T-helper 1 cell treated with Interleukin-12 subunit alpha and Interleukin-12 subunit beta and Interleukin-4 antibody, amounts not matched to agents 30 μg/mL and 1 μg/mL, for 36 hours (primary cell): ENCODE data around the gene SCAND1.

Experiments
- H3K27ac Mint-ChIP-seq: one replicate; pipeline ENCODE4 v1.8.0; 2021; ENCODE audit warnings: mild to moderate bottlenecking, mixed read lengths
- H3K27me3 Mint-ChIP-seq: one replicate; pipeline ENCODE4 v1.8.0; 2021; ENCODE audit warnings: low read depth, mixed read lengths
- H3K36me3 Mint-ChIP-seq: one replicate; pipeline ENCODE4 v1.8.0; 2021; ENCODE audit warnings: low read depth, mixed read lengths
- H3K4me1 Mint-ChIP-seq: one replicate; pipeline ENCODE4 v1.8.0; 2021; ENCODE audit warnings: low read depth, mixed read lengths
- H3K4me3 Mint-ChIP-seq: one replicate; pipeline ENCODE4 v1.8.0; 2021; ENCODE audit warnings: mild to moderate bottlenecking, moderate library complexity, mixed read lengths
- H3K9me3 Mint-ChIP-seq: one replicate; pipeline ENCODE4 v1.8.0; 2021; ENCODE audit warnings: mixed read lengths

The SCAND1 gene

GRCh38 chr20:35947907-35948306 lies 6.4 kb downstream of the SCAND1 start:
- Mint-ChIP-seq H3K4me3 (no peak overlapping the region), H3K27ac (peak overlapping the region; percentile 26), H3K36me3 (peaks cover 20% of the 10 kb centered on the region), H3K4me1 (peaks cover 13% of the 10 kb centered on the region), H3K9me3 (no peaks in the 10 kb centered on the region), H3K27me3 (no peaks in the 10 kb centered on the region)

GRCh38 chr20:35947489-35947888 lies 6.8 kb downstream of the SCAND1 start:
- no peak overlapping the region for H3K4me3 Mint-ChIP-seq
- no peaks in the 10 kb centered on the region for H3K27me3 Mint-ChIP-seq
- no peak overlapping the region for H3K27ac Mint-ChIP-seq
- H3K9me3 Mint-ChIP-seq, result no peaks in the 10 kb centered on the region
- peaks cover 9% of the 10 kb centered on the region for H3K4me1 Mint-ChIP-seq
- peaks cover 15% of the 10 kb centered on the region for H3K36me3 Mint-ChIP-seq

GRCh38 chr20:35942243-35942642 lies 12.1 kb downstream of the SCAND1 start:
- Mint-ChIP-seq H3K36me3 (peaks cover 22% of the 10 kb centered on the region), H3K27ac (no peak overlapping the region), H3K4me3 (no peak overlapping the region), H3K27me3 (no peaks in the 10 kb centered on the region), H3K4me1 (no peaks in the 10 kb centered on the region), H3K9me3 (no peaks in the 10 kb centered on the region)

GRCh38 chr20:35941620-35942019 lies 12.7 kb downstream of the SCAND1 start:
- no peak overlapping the region for H3K4me3 Mint-ChIP-seq
- peaks cover 20% of the 10 kb centered on the region for H3K36me3 Mint-ChIP-seq
- H3K27me3 Mint-ChIP-seq, result no peaks in the 10 kb centered on the region
- H3K9me3 Mint-ChIP-seq, result no peaks in the 10 kb centered on the region
- H3K4me1 Mint-ChIP-seq, result no peaks in the 10 kb centered on the region
- H3K27ac Mint-ChIP-seq, result peak overlapping the region; percentile 8

GRCh38 chr20:35939264-35939663 lies 15.0 kb downstream of the SCAND1 start:
- no peak overlapping the region for H3K4me3 Mint-ChIP-seq
- peaks cover 18% of the 10 kb centered on the region for H3K36me3 Mint-ChIP-seq
- H3K4me1 Mint-ChIP-seq, result no peaks in the 10 kb centered on the region
- no peaks in the 10 kb centered on the region for H3K27me3 Mint-ChIP-seq
- no peaks in the 10 kb centered on the region for H3K9me3 Mint-ChIP-seq
- H3K27ac Mint-ChIP-seq, result no peak overlapping the region

GRCh38 chr20:35934050-35934449 lies 20.3 kb downstream of the SCAND1 start:
- H3K9me3 Mint-ChIP-seq, result no peaks in the 10 kb centered on the region
- H3K36me3 Mint-ChIP-seq, result peaks cover 23% of the 10 kb centered on the region
- H3K27ac Mint-ChIP-seq, result no peak overlapping the region
- H3K4me1 Mint-ChIP-seq, result peaks cover 9% of the 10 kb centered on the region
- H3K27me3 Mint-ChIP-seq, result no peaks in the 10 kb centered on the region
- H3K4me3 Mint-ChIP-seq, result no peak overlapping the region

GRCh38 chr20:35929301-35929700 lies 25.0 kb downstream of the SCAND1 start:
- Mint-ChIP-seq H3K4me1 (peaks cover 9% of the 10 kb centered on the region), H3K27ac (no peak overlapping the region), H3K36me3 (peaks cover 34% of the 10 kb centered on the region), H3K4me3 (no peak overlapping the region), H3K27me3 (no peaks in the 10 kb centered on the region), H3K9me3 (no peaks in the 10 kb centered on the region)

GRCh38 chr20:35920523-35920922 lies 33.8 kb downstream of the SCAND1 start:
- Mint-ChIP-seq H3K9me3 (no peaks in the 10 kb centered on the region), H3K27me3 (no peaks in the 10 kb centered on the region), H3K4me1 (no peaks in the 10 kb centered on the region), H3K36me3 (peaks cover 19% of the 10 kb centered on the region), H3K4me3 (no peak overlapping the region), H3K27ac (no peak overlapping the region)

GRCh38 chr20:35918021-35918420 lies 36.3 kb downstream of the SCAND1 start:
- Mint-ChIP-seq H3K4me1 (peaks cover 4% of the 10 kb centered on the region), H3K27ac (no peak overlapping the region), H3K36me3 (peaks cover 25% of the 10 kb centered on the region), H3K27me3 (no peaks in the 10 kb centered on the region), H3K9me3 (no peaks in the 10 kb centered on the region), H3K4me3 (no peak overlapping the region)

- Mint-ChIP-seq H3K36me3 (peaks cover 27% of the 10 kb centered on the region), H3K27ac (no peak overlapping the region), H3K9me3 (no peaks in the 10 kb centered on the region), H3K4me3 (no peak overlapping the region), H3K4me1 (peaks cover 4% of the 10 kb centered on the region), H3K27me3 (no peaks in the 10 kb centered on the region)
Observed at GRCh38 chr20:35917077-35917476, 37.2 kb downstream of the SCAND1 start.

GRCh38 chr20:35912881-35913280 lies 41.4 kb downstream of the SCAND1 start:
- Mint-ChIP-seq H3K36me3 (peaks cover 24% of the 10 kb centered on the region), H3K4me1 (peaks cover 21% of the 10 kb centered on the region), H3K4me3 (no peak overlapping the region), H3K27ac (no peak overlapping the region), H3K27me3 (no peaks in the 10 kb centered on the region), H3K9me3 (no peaks in the 10 kb centered on the region)

- Mint-ChIP-seq H3K36me3 (peaks cover 28% of the 10 kb centered on the region), H3K4me3 (no peak overlapping the region), H3K9me3 (no peaks in the 10 kb centered on the region), H3K4me1 (peaks cover 21% of the 10 kb centered on the region), H3K27me3 (no peaks in the 10 kb centered on the region), H3K27ac (no peak overlapping the region)
Observed at GRCh38 chr20:35910254-35910653, 44.0 kb downstream of the SCAND1 start.

- peaks cover 21% of the 10 kb centered on the region for H3K4me1 Mint-ChIP-seq
- H3K4me3 Mint-ChIP-seq, result no peak overlapping the region
- H3K27me3 Mint-ChIP-seq, result no peaks in the 10 kb centered on the region
- peaks cover 32% of the 10 kb centered on the region for H3K36me3 Mint-ChIP-seq
- H3K9me3 Mint-ChIP-seq, result no peaks in the 10 kb centered on the region
- H3K27ac Mint-ChIP-seq, result no peak overlapping the region
Observed at GRCh38 chr20:35909796-35910195, 44.5 kb downstream of the SCAND1 start.

GRCh38 chr20:35909176-35909575 lies 45.1 kb downstream of the SCAND1 start:
- no peaks in the 10 kb centered on the region for H3K27me3 Mint-ChIP-seq
- no peaks in the 10 kb centered on the region for H3K9me3 Mint-ChIP-seq
- H3K4me1 Mint-ChIP-seq, result peaks cover 21% of the 10 kb centered on the region
- H3K4me3 Mint-ChIP-seq, result no peak overlapping the region
- no peak overlapping the region for H3K27ac Mint-ChIP-seq
- H3K36me3 Mint-ChIP-seq, result peaks cover 30% of the 10 kb centered on the region

GRCh38 chr20:35908007-35908406 lies 46.3 kb downstream of the SCAND1 start:
- Mint-ChIP-seq H3K9me3 (no peaks in the 10 kb centered on the region), H3K4me1 (peaks cover 16% of the 10 kb centered on the region), H3K27me3 (no peaks in the 10 kb centered on the region), H3K36me3 (peaks cover 26% of the 10 kb centered on the region), H3K4me3 (no peak overlapping the region), H3K27ac (no peak overlapping the region)

GRCh38 chr20:35907017-35907701 lies 47.1 kb downstream of the SCAND1 start:
- no peak overlapping the region for H3K27ac Mint-ChIP-seq
- no peaks in the 10 kb centered on the region for H3K27me3 Mint-ChIP-seq
- H3K4me3 Mint-ChIP-seq, result no peak overlapping the region
- H3K4me1 Mint-ChIP-seq, result peaks cover 16% of the 10 kb centered on the region
- H3K9me3 Mint-ChIP-seq, result no peaks in the 10 kb centered on the region
- peaks cover 29% of the 10 kb centered on the region for H3K36me3 Mint-ChIP-seq
